HepG2 (cell line): Measurements from ENCODE around the gene SLC41A1.

ENCODE experiments used
- FOXK2 ChIP-seq: fragments of 450-650 bp; IDR thresholded peaks from 2 replicates; pipeline ENCODE4 v1.6.1; 2016
- NFIC ChIP-seq: IDR thresholded peaks from 2 replicates; pipeline ENCODE4 v1.6.1; 2012; ENCODE audit warnings: mild to moderate bottlenecking, low read length, inconsistent platforms
- POLR2A ChIP-seq, 2 experiments: IDR thresholded peaks; 2 replicates each; pipeline ENCODE4 v1.6.1; 2011; ENCODE audit warnings: low read depth in 2 of 2, low read length in 2 of 2, mild to moderate bottlenecking in 1 of 2, moderate library complexity in 1 of 2; ENCODE audit not compliant: insufficient read depth in 1 of 2
- ZFP37 ChIP-seq: sonication (generic); formaldehyde crosslinking; IDR thresholded peaks from 2 replicates; pipeline ENCODE4 v1.4.0; 2020; ENCODE audit warnings: missing genetic modification reagents, borderline replicate concordance

GRCh38 chr1:205785446-205785845, 27.6 kb downstream of the SLC41A1 start:
- TF ChIP-seq POLR2A (IDR thresholded peaks at IDR 0.05; ENCODE audit: insufficient read depth in 1 of 2, low read depth in 2 of 2, low read length in 2 of 2) (no peak), ZFP37 (no peak), FOXK2 (no peak), NFIC (no peak)
